ENCODE measurements around the gene FOXK1. TPM values are rescaled to one million over a fixed set of nuclear protein-coding genes. Genes with fewer than 3 reads are reported as not detected.
"Not testable (repeated sequence)": the region's sequence is repeated elsewhere in the genome, so short reads cannot be mapped to it uniquely, and the experiment has no call there.

The FOXK1 gene
- total and polyA plus RNA-seq, 7 donors, result 4.2 to 26.4 (median 16.8) TPM

DNA sequence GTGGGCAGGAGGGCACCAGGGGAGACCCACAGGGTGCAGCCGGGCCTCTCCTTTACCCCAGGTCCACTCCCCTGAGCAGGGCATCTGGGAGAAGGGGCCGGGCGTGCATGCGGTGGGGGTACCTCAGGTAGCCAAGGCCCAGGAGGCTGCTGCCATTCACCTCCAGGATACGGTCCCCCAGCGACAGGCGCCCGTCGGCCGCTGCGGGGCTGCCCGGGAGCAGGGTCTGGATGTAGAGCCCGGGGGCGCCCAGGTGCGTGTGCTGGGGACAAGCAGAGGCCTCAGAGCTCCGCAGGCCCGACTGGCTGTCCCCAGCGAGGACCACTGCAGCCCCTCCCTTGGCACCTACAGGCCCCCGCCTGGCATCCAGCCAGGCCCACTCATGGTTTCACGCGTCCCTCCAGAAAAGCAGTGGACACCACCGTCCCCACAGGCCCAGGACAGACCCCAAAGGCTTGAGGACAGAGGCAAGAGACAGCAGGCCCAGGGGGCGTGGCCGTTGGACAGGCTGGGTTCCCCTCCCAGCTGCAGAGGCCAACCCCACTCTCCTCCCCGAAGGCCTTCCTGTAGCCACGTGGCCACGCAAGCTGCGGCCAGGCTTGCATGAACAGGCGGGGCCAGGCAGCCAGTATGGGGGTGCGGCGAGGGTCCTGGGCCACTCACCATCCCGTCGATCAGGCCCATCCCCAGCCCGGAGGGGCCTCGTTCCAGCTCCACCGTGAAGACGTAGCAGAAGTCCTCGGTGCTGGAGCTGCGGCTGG is 117.6 kb downstream of the FOXK1 start:
- H3K27ac ChIP-seq, result no peak overlapping the region
- DNase-seq (peak in 1 of 2 donors; percentile 57), ATAC-seq (peak in 1 of 4 donors; percentile 6)
- 68 to 72% (median 70%) methylated on average over 33 to 39 of the region's 39 CpGs for WGBS, 3 donors
- no peaks in the 10 kb centered on the region for H3K4me1 ChIP-seq
- no peak for TF ChIP-seq CTCF (IDR thresholded peaks at IDR 0.05)
- intact Hi-C loops (cut with DNase I), result loop anchor here (5.0 to 10.0 kb wide), 3 partner anchors 173 to 285 kb away; no protein-coding TSS in a partner anchor
- H3K27me3 ChIP-seq (ENCODE audit: insufficient read depth in 3 of 3, low read length in 2 of 3), result no peaks in the 10 kb centered on the region
- no peaks in the 10 kb centered on the region for H3K9me3 ChIP-seq
- no peak overlapping the region for H3K4me3 ChIP-seq
- no peaks in the 10 kb centered on the region for H3K36me3 ChIP-seq (ENCODE audit: insufficient read depth in 1 of 2, low read depth in 1 of 2)

GRCh38 chr7:4800487-4800886 is 118.4 kb downstream of the FOXK1 start:
- Histone ChIP-seq H3K4me3 (no peak overlapping the region), H3K27ac (no peak overlapping the region), H3K36me3 (ENCODE audit: insufficient read depth in 1 of 2, low read depth in 1 of 2) (no peaks in the 10 kb centered on the region), H3K27me3 (ENCODE audit: insufficient read depth in 3 of 3, low read length in 2 of 3) (no peaks in the 10 kb centered on the region), H3K9me3 (no peaks in the 10 kb centered on the region), H3K4me1 (no peaks in the 10 kb centered on the region)
- intact Hi-C loops (cut with DNase I), result no loop called here
- WGBS, 3 donors, result 72 to 83% (median 74%) methylated on average over 9 to 10 of the region's 10 CpGs
- no peak for TF ChIP-seq CTCF (IDR thresholded peaks at IDR 0.05)
- ATAC-seq, result no peak
- no peak for DNase-seq

GRCh38 chr7:4800926-4801838 is 119.1 kb downstream of the FOXK1 start:
- H3K27me3 ChIP-seq (ENCODE audit: insufficient read depth in 3 of 3, low read length in 2 of 3), result no peaks in the 10 kb centered on the region
- DNase-seq, result no peak
- no peaks in the 10 kb centered on the region for H3K9me3 ChIP-seq
- no peak overlapping the region for H3K27ac ChIP-seq
- no peaks in the 10 kb centered on the region for H3K36me3 ChIP-seq (ENCODE audit: insufficient read depth in 1 of 2, low read depth in 1 of 2)
- no peaks in the 10 kb centered on the region for H3K4me1 ChIP-seq
- no peak for ATAC-seq
- 80 to 86% (median 83%) methylated on average over 27 of the region's 27 CpGs for WGBS, 3 donors
- no peak for TF ChIP-seq CTCF (IDR thresholded peaks at IDR 0.05)
- H3K4me3 ChIP-seq, result no peak overlapping the region
- intact Hi-C loops (cut with DNase I), result no loop called here

DNA sequence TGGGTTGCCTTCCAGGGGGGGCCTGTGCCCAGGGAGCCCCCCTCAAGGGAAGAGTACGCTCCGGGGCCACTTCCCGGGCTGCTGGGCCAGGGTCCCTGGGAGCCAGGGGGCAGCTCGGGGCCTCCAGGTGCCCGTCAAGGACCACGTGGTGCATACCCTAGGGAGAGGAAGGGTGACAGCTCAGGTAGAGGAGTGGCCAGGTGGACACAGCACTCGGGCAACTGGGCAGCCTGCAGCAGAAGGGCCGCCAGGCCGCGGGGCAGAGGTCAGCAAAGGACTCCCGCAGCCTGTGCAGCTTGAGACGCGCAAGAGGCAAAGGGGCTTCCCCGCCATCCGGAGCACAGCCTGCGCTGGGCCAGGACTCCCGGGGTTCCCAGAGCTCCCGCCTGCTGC is 119.7 kb downstream of the FOXK1 start:
- Histone ChIP-seq H3K4me3 (no peak overlapping the region), H3K4me1 (no peaks in the 10 kb centered on the region), H3K9me3 (no peaks in the 10 kb centered on the region), H3K36me3 (ENCODE audit: insufficient read depth in 1 of 2, low read depth in 1 of 2) (no peaks in the 10 kb centered on the region), H3K27me3 (ENCODE audit: insufficient read depth in 3 of 3, low read length in 2 of 3) (peaks cover 0 to 5% (median 0%) of the 10 kb centered on the region in 3 donors), H3K27ac (no peak overlapping the region)
- DNase-seq (no peak), ATAC-seq (no peak)
- intact Hi-C loops (cut with DNase I), result no loop called here
- WGBS, 3 donors, result 81 to 86% (median 82%) methylated on average over 16 to 18 of the region's 18 CpGs
- TF ChIP-seq CTCF (IDR thresholded peaks at IDR 0.05), result no peak

DNA sequence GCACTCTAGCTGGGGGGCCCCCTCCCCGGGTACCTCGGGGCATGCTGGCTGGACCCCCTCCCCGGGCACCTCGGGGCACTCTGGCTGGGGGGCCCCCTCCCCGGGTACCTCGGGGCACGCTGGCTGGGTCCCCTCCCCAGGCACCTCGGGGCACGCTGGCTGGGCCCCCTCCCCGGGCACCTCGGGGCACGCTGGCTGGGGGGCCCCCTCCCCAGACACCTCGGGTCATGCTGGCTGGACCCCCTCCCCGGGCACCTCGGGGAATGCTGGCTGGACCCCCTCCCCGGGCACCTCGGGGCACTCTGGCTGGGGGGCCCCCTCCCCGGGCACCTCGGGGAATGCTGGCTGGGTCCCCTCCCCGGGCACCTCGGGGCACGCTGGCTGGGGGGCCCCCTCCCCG is 120.5 kb downstream of the FOXK1 start:
- 87 to 93% (median 91%) methylated on average over 6 to 23 of the region's 23 CpGs for WGBS, 3 donors
- H3K27me3 ChIP-seq (ENCODE audit: insufficient read depth in 3 of 3, low read length in 2 of 3); H3K4me1 ChIP-seq; H3K9me3 ChIP-seq; intact Hi-C loops (cut with DNase I); DNase-seq; H3K4me3 ChIP-seq; ATAC-seq; H3K27ac ChIP-seq; H3K36me3 ChIP-seq (ENCODE audit: insufficient read depth in 1 of 2, low read depth in 1 of 2): not testable (repeated sequence)
